Activated CD4-positive, alpha-beta T cell treated with anti-CD3 and anti-CD28 coated beads, Interleukin-2, amount 10 ng/mL, durations not matched to agents 7 days and 5 days (primary cell): ENCODE results near the gene MVD. TPM values are rescaled to one million over a fixed set of nuclear protein-coding genes. Genes with fewer than 3 reads are reported as not detected.
A peak's percentile ranks its signal among the peaks of the same experiment; 100 is the strongest.

Experiments used
- CTCF ChIA-PET: fragments of 350-600 bp; sonication (Branson Sonifier 250); formaldehyde crosslinking; loops from one replicate; lab custom pipeline; 2021; ENCODE audit warnings: antibody characterized with exemption; lab: Charles Lee
- POLR2A ChIA-PET: fragments of 350-600 bp; sonication (Branson Sonifier 250); formaldehyde crosslinking; loops from one replicate; lab custom pipeline; 2021; ENCODE audit warnings: antibody characterized with exemption; lab: Charles Lee
- DNase-seq: peaks from one replicate; pipeline ENCODE4 v3.0.0-alpha.2; 2020
- H3K27ac Mint-ChIP-seq: one replicate; pipeline ENCODE4 v1.8.0; 2021; ENCODE audit warnings: mild to moderate bottlenecking, moderate library complexity, mixed read lengths
- H3K27me3 Mint-ChIP-seq: one replicate; pipeline ENCODE4 v1.8.0; 2021; ENCODE audit warnings: mixed read lengths
- H3K36me3 Mint-ChIP-seq: one replicate; pipeline ENCODE4 v1.8.0; 2021; ENCODE audit warnings: low read depth, mixed read lengths
- H3K4me1 Mint-ChIP-seq: one replicate; pipeline ENCODE4 v1.8.0; 2021; ENCODE audit warnings: mixed read lengths
- H3K4me3 Mint-ChIP-seq: one replicate; pipeline ENCODE4 v1.8.0; 2021; ENCODE audit warnings: mild to moderate bottlenecking, moderate library complexity, mixed read lengths
- H3K9me3 Mint-ChIP-seq: one replicate; pipeline ENCODE4 v1.8.0; 2021; ENCODE audit warnings: mixed read lengths
- total RNA-seq, 2 experiments: library from RNA; stranded (reverse); gene quantifications; one replicate each; pipeline ENCODE4 v1.2.3, GENCODE V29; 2021

MVD gene
- 10 to 100 TPM; 65.3 to 72.3 TPM for total RNA-seq

- POLR2A ChIA-PET = no interaction called here
- peak within 1 kb of the TSS; percentile 93 for H3K4me3 Mint-ChIP-seq
- H3K27ac Mint-ChIP-seq = peak within 1 kb of the TSS; percentile 94
- H3K9me3 Mint-ChIP-seq = no peaks in the 10 kb centered on the region
- CTCF ChIA-PET = interaction anchor here (0.6 to 1.5 kb wide), 4 partner anchors 15 to 884 kb away, joined by 3 read pairs; no protein-coding TSS in a partner anchor
- peak; percentile 98 for DNase-seq
- H3K4me1 Mint-ChIP-seq = peaks cover 23% of the 10 kb centered on the region
- no peaks in the 10 kb centered on the region for H3K27me3 Mint-ChIP-seq
- H3K36me3 Mint-ChIP-seq = peaks cover 10% of the 10 kb centered on the region
Observed at GRCh38 chr16:88662843-88663606, at the start of gene MVD. Gene MVD (minus strand): TSS chr16:88663091. CDS start chr16:88663080, 11 bp downstream.

- no peak overlapping the region for H3K4me3 Mint-ChIP-seq
- peaks cover 5% of the 10 kb centered on the region for H3K4me1 Mint-ChIP-seq
- ChIA-PET CTCF (interaction anchor here (0.6 kb wide), 1 partner anchor 72 kb away, joined by 3 read pairs; no protein-coding TSS in a partner anchor), POLR2A (no interaction called here)
- no peak overlapping the region for H3K27ac Mint-ChIP-seq
- H3K36me3 Mint-ChIP-seq = peaks cover 8% of the 10 kb centered on the region
- DNase-seq = no peak
- no peaks in the 10 kb centered on the region for H3K27me3 Mint-ChIP-seq
- no peaks in the 10 kb centered on the region for H3K9me3 Mint-ChIP-seq
Observed at GRCh38 chr16:88712362-88712979, 49.6 kb upstream of the MVD start.

GRCh38 chr16:88711750-88712340, 49.0 kb upstream of the MVD start:
- no peak overlapping the region for H3K27ac Mint-ChIP-seq
- DNase-seq = no peak
- peaks cover 5% of the 10 kb centered on the region for H3K36me3 Mint-ChIP-seq
- no peak overlapping the region for H3K4me3 Mint-ChIP-seq
- no peaks in the 10 kb centered on the region for H3K9me3 Mint-ChIP-seq
- no peaks in the 10 kb centered on the region for H3K27me3 Mint-ChIP-seq
- CTCF ChIA-PET = interaction anchor here (1.2 kb wide), 1 partner anchor 25 kb away, joined by 5 read pairs; no protein-coding TSS in a partner anchor
- POLR2A ChIA-PET = no interaction called here
- H3K4me1 Mint-ChIP-seq = peaks cover 11% of the 10 kb centered on the region

- CTCF ChIA-PET = interaction anchor here (0.5 to 1.7 kb wide), 3 partner anchors 27 to 85 kb away, joined by 3 to 5 read pairs (median 4); no protein-coding TSS in a partner anchor
- no peak for DNase-seq
- Mint-ChIP-seq H3K4me3 (no peak overlapping the region), H3K36me3 (peaks cover 2% of the 10 kb centered on the region), H3K9me3 (no peaks in the 10 kb centered on the region), H3K27ac (peak overlapping the region; percentile 79), H3K4me1 (peaks cover 11% of the 10 kb centered on the region), H3K27me3 (no peaks in the 10 kb centered on the region)
- POLR2A ChIA-PET = no interaction called here
Observed at GRCh38 chr16:88710556-88710955, 47.7 kb upstream of the MVD start.

- DNase-seq = no peak
- Mint-ChIP-seq H3K27me3 (no peaks in the 10 kb centered on the region), H3K36me3 (peaks cover 26% of the 10 kb centered on the region), H3K27ac (peak overlapping the region; percentile 86), H3K9me3 (no peaks in the 10 kb centered on the region), H3K4me3 (peak overlapping the region; percentile 81), H3K4me1 (peaks cover 29% of the 10 kb centered on the region)
- ChIA-PET POLR2A (no interaction called here), CTCF (interaction anchor here (0.7 to 1.1 kb wide), 2 partner anchors 12 to 30 kb away, joined by 3 to 4 read pairs; no protein-coding TSS in a partner anchor)
Observed at GRCh38 chr16:88706965-88707826, 44.3 kb upstream of the MVD start.

- peak; percentile 91 for DNase-seq
- H3K36me3 Mint-ChIP-seq = peaks cover 33% of the 10 kb centered on the region
- H3K27ac Mint-ChIP-seq = peak within 1 kb of the TSS; percentile 98
- CTCF ChIA-PET = interaction anchor here (0.7 to 1.6 kb wide), 3 partner anchors 12 to 31 kb away, joined by 3 to 4 read pairs (median 4); no protein-coding TSS in a partner anchor
- H3K4me1 Mint-ChIP-seq = peaks cover 37% of the 10 kb centered on the region
- POLR2A ChIA-PET = no interaction called here
- H3K27me3 Mint-ChIP-seq = no peaks in the 10 kb centered on the region
- H3K9me3 Mint-ChIP-seq = no peaks in the 10 kb centered on the region
- H3K4me3 Mint-ChIP-seq = peak within 1 kb of the TSS; percentile 85
Observed at GRCh38 chr16:88706229-88706964, 43.5 kb upstream of the MVD start, which contains the start of the genes CTU2 and RNF166. Gene CTU2 (plus strand): TSS chr16:88706503. CDS start chr16:88706531, 28 bp downstream. Gene RNF166 (minus strand): TSS chr16:88706408. CDS start chr16:88706325, 83 bp downstream.

GRCh38 chr16:88705801-88706228, 42.9 kb upstream of the MVD start:
- Mint-ChIP-seq H3K27ac (peak overlapping the region; percentile 98), H3K36me3 (peaks cover 37% of the 10 kb centered on the region), H3K4me3 (peak overlapping the region; percentile 85), H3K4me1 (peaks cover 39% of the 10 kb centered on the region), H3K27me3 (no peaks in the 10 kb centered on the region), H3K9me3 (no peaks in the 10 kb centered on the region)
- DNase-seq = no peak
- ChIA-PET CTCF (interaction anchor here (1.5 to 1.6 kb wide), 2 partner anchors 9 to 31 kb away, joined by 3 to 4 read pairs; no protein-coding TSS in a partner anchor), POLR2A (no interaction called here)

GRCh38 chr16:88705076-88705684, 42.3 kb upstream of the MVD start:
- ChIA-PET CTCF (interaction anchor here (0.7 to 1.6 kb wide), 6 partner anchors 9 to 32 kb away, joined by 3 to 4 read pairs (median 3); no protein-coding TSS in a partner anchor), POLR2A (interaction anchor here (1.2 kb wide), 1 partner anchor 78 kb away, joined by 3 read pairs; no protein-coding TSS in a partner anchor)
- H3K4me3 Mint-ChIP-seq = peak overlapping the region; percentile 85
- peak; percentile 35 for DNase-seq
- H3K27ac Mint-ChIP-seq = peak overlapping the region; percentile 98
- no peaks in the 10 kb centered on the region for H3K9me3 Mint-ChIP-seq
- no peaks in the 10 kb centered on the region for H3K27me3 Mint-ChIP-seq
- peaks cover 43% of the 10 kb centered on the region for H3K36me3 Mint-ChIP-seq
- peaks cover 45% of the 10 kb centered on the region for H3K4me1 Mint-ChIP-seq

GRCh38 chr16:88703486-88704309, 40.8 kb upstream of the MVD start:
- POLR2A ChIA-PET = interaction anchor here (0.6 to 1.2 kb wide), 3 partner anchors 80 to 107 kb away, joined by 3 to 5 read pairs (median 4); no protein-coding TSS in a partner anchor
- H3K4me3 Mint-ChIP-seq = peak overlapping the region; percentile 85

More at GRCh38 chr16:88703486-88704309, 40.8 kb upstream of the MVD start:
- H3K36me3 Mint-ChIP-seq = peaks cover 52% of the 10 kb centered on the region
- CTCF ChIA-PET = interaction anchor here (0.7 to 1.5 kb wide), 6 partner anchors 12 to 90 kb away, joined by 3 to 7 read pairs (median 3); no protein-coding TSS in a partner anchor
- peaks cover 54% of the 10 kb centered on the region for H3K4me1 Mint-ChIP-seq
- no peaks in the 10 kb centered on the region for H3K9me3 Mint-ChIP-seq
- DNase-seq = peak; percentile 84
- H3K27ac Mint-ChIP-seq = peak overlapping the region; percentile 98
- H3K27me3 Mint-ChIP-seq = no peaks in the 10 kb centered on the region
